DND-41 (cell line): ENCODE data around the gene TRIM9.

Experiments used
- ATAC-seq: fragments of 200-7000 bp; cut with Tn5 transposase; 3 replicates; pipeline ENCODE4 v1.9.1; 2021; ENCODE audit warnings: low read depth; ENCODE audit not compliant: insufficient read depth
- DNase-seq: peaks from one replicate; pipeline ENCODE4 v3.0.0-alpha.2; 2020
- H2AFZ ChIP-seq: 2 replicates; pipeline ENCODE4 v1.6.0; 2012; ENCODE audit warnings: low read depth, low read length
- H3K27ac ChIP-seq: 2 replicates; pipeline ENCODE4 v1.5.1; 2012; ENCODE audit warnings: low read length, inconsistent platforms
- H3K27me3 ChIP-seq: fragments of 200-600 bp; sonication (generic); 2 replicates; pipeline ENCODE4 v1.6.0; 2012; ENCODE audit warnings: low read length, mild to moderate bottlenecking, inconsistent platforms; ENCODE audit not compliant: insufficient read depth, poor library complexity
- H3K36me3 ChIP-seq: 2 replicates; pipeline ENCODE4 v1.5.1; 2012; ENCODE audit warnings: low read length, inconsistent platforms; ENCODE audit not compliant: insufficient read depth
- H3K4me1 ChIP-seq: 2 replicates; pipeline ENCODE4 v1.5.1; 2012; ENCODE audit warnings: mild to moderate bottlenecking, low read length; ENCODE audit not compliant: insufficient read depth
- H3K4me2 ChIP-seq: 2 replicates; pipeline ENCODE4 v1.6.0; 2012; ENCODE audit warnings: mild to moderate bottlenecking, moderate library complexity, low read length, inconsistent platforms; ENCODE audit not compliant: insufficient read depth
- H3K4me3 ChIP-seq, 2 experiments: fragments of 200-600 bp in 1 of 2; shearing (Covaris generic) in 1 of 2; 2 replicates each; pipeline ENCODE4 v1.5.1; 2012 to 2016; ENCODE audit warnings: inconsistent platforms in 2 of 2, low read length in 2 of 2, mild to moderate bottlenecking in 2 of 2, low read depth in 1 of 2, moderate library complexity in 1 of 2
- H3K79me2 ChIP-seq: 2 replicates; pipeline ENCODE4 v1.6.0; 2012; ENCODE audit warnings: low read length, inconsistent platforms; ENCODE audit not compliant: insufficient read depth
- H3K9ac ChIP-seq: 2 replicates; pipeline ENCODE4 v1.6.0; 2012; ENCODE audit warnings: low read depth, mild to moderate bottlenecking, inconsistent platforms, low read length, moderate library complexity
- H3K9me3 ChIP-seq: 2 replicates; pipeline ENCODE4 v1.5.1; 2012; ENCODE audit warnings: low read length, moderate library complexity, mild to moderate bottlenecking, inconsistent platforms; ENCODE audit not compliant: insufficient read depth, severe bottlenecking
- H4K20me1 ChIP-seq: 2 replicates; pipeline ENCODE4 v1.6.0; 2012; ENCODE audit warnings: low read length; ENCODE audit not compliant: insufficient read depth
- EZH2 ChIP-seq: IDR thresholded peaks from 3 replicates; pipeline ENCODE4 v1.6.1; 2012; ENCODE audit warnings: borderline replicate concordance, low read depth, mild to moderate bottlenecking, moderate library complexity, low read length, inconsistent platforms; ENCODE audit not compliant: severe bottlenecking
- TF ChIP-seq, protein P1 (sequence below): IDR thresholded peaks from 2 replicates; pipeline ENCODE4 v1.5.1; 2012; ENCODE audit warnings: borderline replicate concordance, low read length, moderate library complexity, mild to moderate bottlenecking; ENCODE audit not compliant: poor library complexity, severe bottlenecking; ENCODE audit errors: extremely low read depth

The TRIM9 gene

GRCh38 chr14:51097287-51097686 lies 2.4 kb upstream of the TRIM9 start:
- Histone ChIP-seq H3K4me1 (peaks cover 41% of the 10 kb centered on the region), H3K4me3 (no peak overlapping the region), H4K20me1 (no peaks in the 10 kb centered on the region), H3K36me3 (no peaks in the 10 kb centered on the region), H3K4me2 (no peak overlapping the region), H2AFZ (no peak overlapping the region), H3K79me2 (peaks cover 13% of the 10 kb centered on the region), H3K9me3 (no peaks in the 10 kb centered on the region), H3K9ac (no peak overlapping the region), H3K27me3 (no peaks in the 10 kb centered on the region), H3K27ac (no peak overlapping the region)
- DNase-seq (no peak), ATAC-seq (no peak)
- no peak for TF ChIP-seq EZH2
- TF ChIP-seq, protein P1, sequence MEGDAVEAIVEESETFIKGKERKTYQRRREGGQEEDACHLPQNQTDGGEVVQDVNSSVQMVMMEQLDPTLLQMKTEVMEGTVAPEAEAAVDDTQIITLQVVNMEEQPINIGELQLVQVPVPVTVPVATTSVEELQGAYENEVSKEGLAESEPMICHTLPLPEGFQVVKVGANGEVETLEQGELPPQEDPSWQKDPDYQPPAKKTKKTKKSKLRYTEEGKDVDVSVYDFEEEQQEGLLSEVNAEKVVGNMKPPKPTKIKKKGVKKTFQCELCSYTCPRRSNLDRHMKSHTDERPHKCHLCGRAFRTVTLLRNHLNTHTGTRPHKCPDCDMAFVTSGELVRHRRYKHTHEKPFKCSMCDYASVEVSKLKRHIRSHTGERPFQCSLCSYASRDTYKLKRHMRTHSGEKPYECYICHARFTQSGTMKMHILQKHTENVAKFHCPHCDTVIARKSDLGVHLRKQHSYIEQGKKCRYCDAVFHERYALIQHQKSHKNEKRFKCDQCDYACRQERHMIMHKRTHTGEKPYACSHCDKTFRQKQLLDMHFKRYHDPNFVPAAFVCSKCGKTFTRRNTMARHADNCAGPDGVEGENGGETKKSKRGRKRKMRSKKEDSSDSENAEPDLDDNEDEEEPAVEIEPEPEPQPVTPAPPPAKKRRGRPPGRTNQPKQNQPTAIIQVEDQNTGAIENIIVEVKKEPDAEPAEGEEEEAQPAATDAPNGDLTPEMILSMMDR = no peak

GRCh38 chr14:51096870-51097269 lies 2.0 kb upstream of the TRIM9 start:
- H3K4me1 ChIP-seq = peaks cover 44% of the 10 kb centered on the region
- H3K27me3 ChIP-seq = no peaks in the 10 kb centered on the region
- H3K27ac ChIP-seq = no peak overlapping the region
- no peaks in the 10 kb centered on the region for H4K20me1 ChIP-seq
- no peaks in the 10 kb centered on the region for H3K36me3 ChIP-seq
- ATAC-seq (no peak), DNase-seq (no peak)
- no peaks in the 10 kb centered on the region for H3K9me3 ChIP-seq
- H3K4me3 ChIP-seq = no peak overlapping the region
- no peak overlapping the region for H2AFZ ChIP-seq
- TF ChIP-seq, protein P1 = no peak
- TF ChIP-seq EZH2 = no peak
- H3K4me2 ChIP-seq = no peak overlapping the region
- peaks cover 13% of the 10 kb centered on the region for H3K79me2 ChIP-seq
- no peak overlapping the region for H3K9ac ChIP-seq

- H3K9ac ChIP-seq = peak overlapping the region; percentile 81
- peak overlapping the region; percentile 98 for H2AFZ ChIP-seq
- TF ChIP-seq EZH2 = no peak
- TF ChIP-seq, protein P1 = no peak
- H3K4me1 ChIP-seq = peaks cover 50% of the 10 kb centered on the region
- H3K9me3 ChIP-seq = no peaks in the 10 kb centered on the region
- no peak for DNase-seq
- H3K4me2 ChIP-seq = peak overlapping the region; percentile 94
- ATAC-seq = no peak
- no peaks in the 10 kb centered on the region for H3K27me3 ChIP-seq
- peak overlapping the region; percentile 65 to 96; a peak in 3 of 4 replicates for H3K4me3 ChIP-seq
- peak overlapping the region; percentile 91 for H3K27ac ChIP-seq
- H4K20me1 ChIP-seq = no peaks in the 10 kb centered on the region
- peaks cover 13% of the 10 kb centered on the region for H3K79me2 ChIP-seq
- no peaks in the 10 kb centered on the region for H3K36me3 ChIP-seq
These were observed 1.2 kb upstream of the TRIM9 start for GRCh38 chr14:51095854-51096823.
